ENCODE results near the gene ASXL1.
A peak's percentile ranks its signal among the peaks of the same experiment; 100 is the strongest.

The ASXL1 gene

DNA sequence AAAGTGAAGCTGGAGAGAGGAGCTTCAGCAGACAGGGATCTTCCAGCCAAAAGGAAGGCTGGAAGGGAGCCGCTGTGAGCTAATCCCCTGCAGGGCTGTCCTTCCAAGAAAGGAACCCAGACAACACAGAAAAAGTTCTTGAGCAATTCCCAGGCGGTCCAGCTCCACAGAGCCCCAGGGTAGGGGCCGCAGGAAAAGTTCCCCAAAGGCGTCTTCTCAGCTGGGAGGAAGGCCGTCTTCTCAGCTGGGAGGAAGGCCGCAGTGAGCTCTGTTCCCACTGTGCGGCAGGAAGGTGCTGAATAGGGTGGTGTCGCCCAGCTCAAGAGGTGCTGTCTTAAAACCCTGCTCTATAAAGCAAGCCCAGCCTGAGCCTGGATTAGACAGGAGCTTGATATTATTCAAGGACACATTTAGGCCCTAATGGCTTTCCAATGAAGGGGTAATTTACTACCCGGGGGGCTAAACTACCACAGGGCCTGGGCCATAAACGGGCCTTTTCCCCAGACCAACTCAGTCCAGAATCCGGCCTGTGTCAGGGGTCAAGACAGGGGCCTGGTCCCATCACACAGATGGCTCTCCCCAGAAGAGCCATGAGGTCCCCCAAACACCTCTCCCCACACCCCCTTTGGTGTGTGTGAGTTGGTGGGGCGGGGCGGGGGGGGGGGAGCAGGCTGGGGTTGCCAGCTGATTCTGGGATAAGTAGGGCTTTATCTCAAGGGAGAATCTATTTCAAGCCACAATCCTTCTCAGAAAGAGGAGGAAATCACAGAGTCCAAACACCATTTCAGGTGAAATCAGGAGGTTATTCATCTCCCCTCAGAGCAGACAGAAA is 123.4 kb downstream of the ASXL1 start:
- no peak for DNase-seq (ENCODE audit: low spot score)

DNA sequence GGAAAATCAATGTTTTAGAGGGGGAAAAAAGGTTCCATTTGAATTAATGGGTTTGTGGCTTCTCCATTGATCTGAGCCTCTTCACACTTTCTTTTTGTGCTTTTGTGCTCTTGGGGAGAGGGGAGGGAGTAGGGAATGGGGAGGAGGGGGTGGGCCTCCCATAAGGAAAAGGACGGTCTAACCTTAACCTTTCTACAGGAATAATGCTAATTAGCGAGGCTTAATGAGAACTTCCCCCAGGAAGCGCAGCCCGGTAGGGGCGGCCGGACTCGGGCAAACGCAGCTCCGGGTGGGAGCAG is 124.0 kb downstream of the ASXL1 start:
- DNase-seq (ENCODE audit: low spot score): no peak

DNA sequence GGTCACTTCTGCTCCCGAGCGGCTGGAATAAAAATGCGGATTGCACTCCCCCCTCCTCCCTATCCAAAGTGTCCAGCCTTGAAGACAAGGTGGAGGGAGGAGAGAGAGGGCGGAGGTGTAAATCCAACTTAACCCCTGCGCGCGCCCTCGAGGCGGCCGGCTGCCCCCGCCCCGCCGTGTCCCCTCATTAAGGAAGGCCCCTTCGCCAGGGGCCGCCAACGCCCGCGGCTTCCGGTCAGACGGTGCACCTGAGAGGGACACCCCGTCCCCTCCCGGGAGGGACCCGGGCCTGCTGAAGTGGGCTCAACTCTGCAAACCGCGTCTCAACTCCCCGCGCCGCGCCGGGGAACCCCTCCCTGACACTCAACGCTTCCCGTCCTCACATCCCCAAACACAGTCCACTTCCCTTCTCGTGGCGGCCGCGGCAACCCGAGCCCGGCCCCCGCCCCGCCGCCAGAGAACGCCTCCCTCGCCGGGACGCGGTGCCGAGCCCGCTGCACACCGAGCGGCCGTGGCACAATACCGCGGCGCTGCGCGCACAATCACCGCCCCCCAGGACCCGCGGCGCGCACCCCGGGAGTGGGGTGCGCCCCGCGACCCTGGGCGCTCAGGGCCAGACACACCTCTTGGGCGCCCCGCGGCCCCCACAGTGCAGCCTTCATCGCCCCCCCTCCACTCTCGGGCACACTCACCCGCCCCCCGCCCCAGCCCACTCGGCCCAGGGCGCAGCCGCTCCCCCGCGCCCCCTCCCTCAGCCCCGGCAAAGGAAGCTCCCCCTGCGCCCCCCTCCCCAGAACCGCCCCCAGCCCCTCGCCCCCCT is 124.5 kb downstream of the ASXL1 start:
- DNase-seq (ENCODE audit: low spot score): no peak

DNA sequence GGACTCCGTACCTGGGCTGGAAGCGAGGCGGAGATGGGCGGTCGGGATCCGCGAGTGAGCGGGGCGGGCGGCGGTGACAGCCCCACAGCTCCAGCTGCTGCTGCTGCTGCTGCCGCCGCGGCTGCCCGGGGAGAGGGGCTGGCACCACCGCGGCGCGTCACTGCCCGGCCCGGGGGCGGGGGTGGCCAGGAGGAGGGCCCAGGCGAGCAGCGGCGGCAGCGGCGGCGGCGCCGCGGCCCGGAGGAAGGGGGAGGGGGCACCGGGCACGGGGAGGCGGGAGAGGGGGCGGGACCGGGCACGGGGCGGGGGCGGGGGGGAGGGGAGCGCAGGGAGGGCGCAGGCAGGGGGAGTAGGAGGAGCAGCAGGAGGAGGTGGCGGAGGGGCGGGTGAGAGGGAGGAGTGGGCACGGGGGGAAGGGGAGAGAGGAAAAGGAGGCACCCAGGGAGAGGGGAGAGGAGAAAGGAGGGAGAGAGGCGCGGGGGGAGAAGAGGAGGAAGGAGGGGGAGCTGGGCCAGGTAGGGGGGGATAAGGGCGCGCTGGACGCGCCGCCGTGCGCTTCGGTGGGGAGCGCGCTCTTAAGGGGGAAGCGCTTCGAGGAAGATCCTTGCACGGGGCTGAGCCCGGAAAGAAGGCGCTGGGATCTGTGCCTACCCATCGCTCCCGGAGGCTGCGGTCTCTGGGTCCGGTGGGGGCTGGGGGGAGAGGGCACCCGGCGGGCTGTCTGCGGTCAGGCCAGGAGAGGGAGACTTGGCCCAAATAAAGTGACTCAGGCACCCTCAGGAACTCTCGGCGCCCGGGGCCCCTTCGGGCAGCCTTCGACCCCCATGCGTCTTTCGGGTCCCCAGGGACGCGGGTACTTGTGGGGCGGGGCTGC is 125.5 kb downstream of the ASXL1 start:
- DNase-seq (ENCODE audit: low spot score): peak; percentile 69

DNA sequence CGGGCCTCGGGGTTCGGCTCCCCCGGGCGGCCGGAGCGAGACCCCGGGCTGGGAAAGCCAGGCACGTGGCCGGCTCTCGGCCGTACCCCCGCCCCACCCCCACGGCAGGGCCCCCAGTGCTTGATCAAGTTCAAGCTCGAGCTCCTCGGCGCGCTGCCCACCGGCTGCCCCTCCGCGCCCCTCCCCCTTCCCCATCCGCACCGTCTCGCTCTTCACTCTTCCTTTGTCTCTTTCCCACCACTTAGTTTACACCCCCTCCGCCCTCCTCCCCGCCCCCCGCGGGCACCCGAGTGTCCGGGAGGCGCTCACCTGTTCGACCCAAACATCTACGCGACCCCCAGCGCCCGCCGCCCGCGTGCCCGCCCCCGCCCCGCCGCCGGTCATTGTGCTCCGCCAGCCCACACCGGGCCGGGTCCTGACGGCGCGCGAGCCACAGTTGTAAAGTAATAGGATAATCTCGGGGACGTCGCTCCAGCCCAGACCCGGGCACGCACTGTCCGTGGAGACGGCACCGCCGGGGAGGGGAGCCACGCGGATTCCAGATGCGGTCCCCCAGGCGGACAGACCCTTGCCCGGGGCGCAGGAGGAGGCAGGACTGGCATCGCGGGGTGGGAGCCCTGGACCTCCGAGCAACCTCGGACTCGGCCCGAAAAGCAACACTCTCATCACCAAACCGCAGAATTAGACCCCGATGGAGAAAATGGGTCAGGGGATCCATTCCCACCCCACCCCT is 126.3 kb downstream of the ASXL1 start:
- DNase-seq (ENCODE audit: low spot score): no peak

DNA sequence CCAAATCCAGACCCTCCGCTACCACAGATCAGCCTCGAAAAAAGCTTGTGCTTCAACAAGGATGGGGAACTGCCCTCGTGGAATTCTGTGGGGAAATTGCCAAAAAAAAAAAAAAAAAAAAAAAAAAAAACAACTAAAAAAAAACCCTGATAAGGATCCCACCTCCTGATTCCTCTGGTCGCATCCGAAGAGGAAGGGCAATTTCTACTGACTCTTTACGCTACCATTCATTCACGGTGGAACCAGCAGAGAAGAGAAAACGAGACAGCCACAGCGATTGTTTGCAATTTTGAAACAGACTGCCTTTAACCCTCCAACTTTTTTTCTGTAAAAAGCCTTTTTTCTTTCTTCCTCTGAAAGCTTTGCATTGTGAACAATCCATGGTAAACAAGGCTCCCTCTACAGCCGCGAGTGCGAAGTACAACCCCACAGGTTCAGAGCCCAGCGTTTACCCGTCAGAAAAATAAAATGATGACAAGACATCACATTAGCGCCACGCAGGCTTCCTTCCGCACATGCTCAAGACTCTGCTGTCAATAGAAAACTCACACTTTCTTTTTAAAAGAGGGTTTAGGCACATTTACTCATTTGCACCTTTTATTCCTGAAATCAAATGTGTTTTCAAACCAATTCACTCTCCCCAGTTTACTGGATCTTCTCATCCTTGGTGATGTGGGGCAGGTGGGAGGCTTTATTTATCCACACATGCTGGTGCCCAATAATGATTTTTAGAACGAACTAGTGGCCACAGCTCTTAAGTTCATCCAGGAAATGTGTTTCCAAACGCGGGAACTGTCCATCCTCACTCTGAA is 127.0 kb downstream of the ASXL1 start:
- peak; percentile 78 for DNase-seq (ENCODE audit: low spot score)

DNA sequence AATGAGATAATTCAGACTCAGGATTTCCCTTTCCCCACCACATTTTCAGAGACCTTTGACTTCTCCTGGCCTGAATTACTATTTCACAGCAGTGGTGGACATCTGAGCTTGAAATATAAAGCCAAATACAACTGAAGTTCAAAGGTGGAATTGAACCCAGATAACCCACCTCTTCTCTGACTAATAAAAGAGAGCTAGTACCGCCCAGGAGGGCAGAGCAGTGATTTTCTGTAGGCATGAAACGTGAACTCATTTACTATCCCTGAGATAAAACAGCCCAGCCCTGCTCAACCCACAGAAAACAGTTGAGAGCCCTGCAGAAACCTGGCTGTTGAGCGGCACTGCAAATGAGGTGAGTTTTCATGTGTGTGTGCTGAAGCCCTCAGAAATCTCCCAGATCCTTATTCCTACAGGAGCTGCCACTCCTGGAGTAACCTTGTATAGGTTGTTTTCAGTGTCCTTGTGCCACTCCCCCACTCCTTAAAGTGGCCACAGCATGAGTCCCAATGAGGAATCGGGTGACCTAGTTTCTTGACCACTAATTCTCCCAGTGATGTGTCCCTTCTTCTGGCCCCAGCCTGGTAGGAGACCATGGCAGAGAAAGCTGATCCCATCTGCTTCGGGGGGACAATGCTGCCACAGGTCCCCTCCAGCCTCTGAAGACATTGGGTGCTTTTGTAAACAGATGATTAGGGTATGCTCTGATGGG is 127.8 kb downstream of the ASXL1 start:
- no peak for DNase-seq (ENCODE audit: low spot score)

DNA sequence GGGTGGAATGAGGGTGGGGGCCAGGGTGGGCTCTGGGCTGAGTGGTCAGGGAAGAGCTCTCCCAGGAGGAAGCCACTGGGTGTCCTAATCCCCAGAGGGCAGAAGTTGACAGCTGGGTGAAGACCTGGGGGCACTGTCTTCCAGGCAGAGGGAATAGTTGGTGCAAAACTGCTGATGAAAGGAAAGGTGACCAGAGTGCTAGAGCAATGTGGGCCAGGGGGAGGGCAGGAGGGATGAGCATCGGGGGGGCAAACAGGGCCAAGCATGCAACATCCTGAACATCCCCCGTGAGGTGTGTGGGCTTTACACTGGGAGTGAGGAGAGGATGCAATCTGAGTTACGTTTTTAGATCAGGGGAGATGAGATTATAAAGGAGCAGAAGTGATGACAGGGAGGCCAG is 129.2 kb downstream of the ASXL1 start:
- DNase-seq (ENCODE audit: low spot score): no peak

DNA sequence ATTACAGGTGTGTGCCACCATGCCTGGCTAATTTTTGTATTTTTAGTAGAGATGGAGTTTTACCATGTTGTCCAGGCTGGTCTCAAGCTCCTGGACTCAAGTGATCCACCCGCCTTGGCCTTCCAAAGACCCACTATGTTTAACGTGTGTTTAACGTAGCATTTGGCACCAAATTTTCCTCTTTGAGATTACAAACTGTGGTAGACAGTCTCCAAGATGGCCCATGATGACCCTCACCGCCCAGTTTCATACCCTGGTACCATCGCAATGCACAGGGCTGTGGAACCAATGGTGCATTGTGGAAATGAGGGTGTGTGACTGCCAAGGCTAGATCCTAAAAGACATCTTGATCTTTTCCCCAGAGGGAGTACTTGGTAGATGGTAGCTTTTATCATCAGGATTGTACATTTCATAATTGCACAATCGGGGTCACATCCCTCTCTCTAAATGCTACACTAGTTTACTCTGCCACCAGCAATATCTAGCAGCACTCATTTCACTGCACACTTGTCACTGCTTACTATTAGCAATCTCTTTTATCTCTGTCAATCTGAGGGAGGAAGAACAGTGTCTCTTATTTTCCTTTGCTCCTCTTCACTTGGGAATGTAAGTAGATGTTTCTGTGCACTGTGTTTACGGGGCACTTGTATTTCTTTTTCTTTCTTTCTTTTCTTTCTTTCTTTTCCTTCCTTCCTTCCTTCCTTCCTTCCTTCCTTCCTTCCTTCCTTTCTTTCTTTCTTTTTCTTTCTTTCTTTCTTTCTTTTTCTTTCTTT is 130.1 kb downstream of the ASXL1 start:
- no peak for DNase-seq (ENCODE audit: low spot score)
